Panc1 (cell line): ENCODE results near the gene VPS11. TPM values are rescaled to one million over a fixed set of nuclear protein-coding genes. Genes with fewer than 3 reads are reported as not detected.

Experiments
- ATAC-seq: fragments of 200-7000 bp; cut with Tn5 transposase; 2 replicates; pipeline ENCODE4 v1.9.1; 2020; ENCODE audit warnings: mild to moderate bottlenecking, moderate library complexity
- BruUV-seq: library from RNA; stranded (reverse); fragments of 400-500 nt; replicated peaks from 2 replicates; lab custom pipeline; 2021; lab: Mats Ljungman, UMichigan
- CTCF ChIA-PET: fragments of 300-600 bp; sonication (Branson Sonifier 250); formaldehyde crosslinking; loops from one replicate; lab custom pipeline; 2022; ENCODE audit warnings: antibody characterized with exemption; lab: Charles Lee
- POLR2A ChIA-PET: fragments of 300-600 bp; sonication (Branson Sonifier 250); formaldehyde crosslinking; loops from one replicate; lab custom pipeline; 2022; ENCODE audit warnings: antibody characterized with exemption; lab: Charles Lee
- DNase-seq: peaks from one replicate; pipeline ENCODE4 v3.0.0-alpha.2; 2010; ENCODE audit warnings: low read depth, low spot score
- H3K27ac ChIP-seq: 2 replicates; pipeline ENCODE4 v1.5.1; 2011; ENCODE audit warnings: mild to moderate bottlenecking, low read length, inconsistent platforms
- H3K27me3 ChIP-seq: fragments of 200-500 bp; sonication (Bioruptor generic); 2 replicates; pipeline ENCODE4 v1.6.0; 2014; ENCODE audit warnings: low read length, inconsistent platforms; ENCODE audit not compliant: control insufficient read depth, insufficient read depth
- H3K36me3 ChIP-seq: fragments of 200-500 bp; sonication (Bioruptor generic); 2 replicates; pipeline ENCODE4 v1.5.1; 2014; ENCODE audit warnings: inconsistent platforms, mild to moderate bottlenecking, low read length, moderate library complexity; ENCODE audit not compliant: control insufficient read depth, insufficient read depth
- H3K4me1 ChIP-seq: 2 replicates; pipeline ENCODE4 v1.5.1; 2011; ENCODE audit warnings: inconsistent platforms, mild to moderate bottlenecking, low read length, moderate library complexity; ENCODE audit not compliant: control insufficient read depth, insufficient read depth
- H3K4me3 ChIP-seq, 2 experiments: 2 replicates each; pipeline ENCODE4 v1.5.1; 2011 to 2012; ENCODE audit warnings: low read depth in 2 of 2, low read length in 2 of 2, mild to moderate bottlenecking in 2 of 2, inconsistent platforms in 1 of 2, moderate library complexity in 1 of 2
- H3K9me3 ChIP-seq: fragments of 200-500 bp; sonication (Bioruptor generic); 2 replicates; pipeline ENCODE4 v1.5.1; 2014; ENCODE audit warnings: low read depth, mild to moderate bottlenecking, inconsistent platforms, low read length, moderate library complexity; ENCODE audit not compliant: control insufficient read depth, insufficient read depth
- POLR2AphosphoS5 ChIP-seq: IDR thresholded peaks from 2 replicates; pipeline ENCODE4 v1.6.1; 2012; ENCODE audit warnings: mild to moderate bottlenecking, low read depth, low read length, moderate library complexity
- SIN3A ChIP-seq: IDR thresholded peaks from 2 replicates; pipeline ENCODE4 v1.6.1; 2012; ENCODE audit warnings: low read depth, mild to moderate bottlenecking, low read length, moderate library complexity, borderline replicate concordance; ENCODE audit not compliant: insufficient read depth
- TCF7L2 ChIP-seq: IDR thresholded peaks from 2 replicates; pipeline ENCODE4 v1.6.1; 2011; ENCODE audit warnings: mild to moderate bottlenecking, low read depth, low read length, inconsistent platforms
- in situ Hi-C: cut with HindIII; loops from 2 replicates; pipeline ENCODE4 v1.10.0; 2016; ENCODE audit warnings: low sequenced_read_pairs, low pct_unique_long_range_greater_than_20kb
- intact Hi-C: fragments of 100-400 bp; cut with micrococcal nuclease; formaldehyde crosslinking; loops from one replicate; pipeline ENCODE4 v1.10.0; 2022; ENCODE audit not compliant: unreplicated experiment
- total RNA-seq: library from RNA; stranded (reverse); gene quantifications from one replicate; pipeline ENCODE4 v1.2.1, GENCODE V29; 2021; ENCODE audit not compliant: unreplicated experiment
- TF ChIP-seq, protein P1 (sequence below): fragments of 450-650 bp; IDR thresholded peaks from 2 replicates; pipeline ENCODE4 v1.5.1; 2017; ENCODE audit warnings: mild to moderate bottlenecking
- TF ChIP-seq, protein P2 (sequence below), 2 experiments: IDR thresholded peaks; 2 replicates each; pipeline ENCODE4 v1.6.1; 2011 to 2012; ENCODE audit warnings: low read depth in 2 of 2, control low read depth in 1 of 2, low read length in 1 of 2, mild to moderate bottlenecking in 1 of 2, moderate library complexity in 1 of 2; ENCODE audit not compliant: insufficient read depth in 1 of 2

VPS11 gene
- total RNA-seq, 1 experiment from 2014 or later, result 28.2 TPM

DNA sequence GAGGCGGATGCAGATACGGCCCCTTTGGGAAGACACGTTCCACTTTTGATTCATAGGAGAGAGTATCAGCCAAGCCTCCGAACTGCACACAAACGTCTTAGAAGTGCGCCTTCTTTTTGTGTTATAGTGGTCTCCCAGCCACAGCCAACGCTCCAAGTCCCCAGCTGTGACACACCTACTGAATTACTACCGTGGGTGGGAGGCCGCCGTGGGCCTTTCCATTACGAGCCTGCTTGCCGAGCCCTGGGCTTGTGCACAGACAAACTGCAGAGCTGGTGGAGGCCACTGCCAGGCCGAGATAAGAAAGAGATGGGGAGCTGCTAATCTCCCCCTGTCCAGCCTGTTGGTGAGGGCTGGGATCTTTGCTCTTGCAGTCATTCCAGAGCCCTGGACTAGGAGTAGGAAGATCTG is 17.8 kb downstream of the VPS11 start:
- H3K27me3 ChIP-seq, result no peaks in the 10 kb centered on the region
- intact Hi-C loops, result no loop called here
- DNase-seq (no peak), ATAC-seq (no peak; the same call in 1 of the 2 replicates)
- no peaks in the 10 kb centered on the region; the same call in 1 of the 2 replicates for H3K36me3 ChIP-seq
- TF ChIP-seq, protein P1, sequence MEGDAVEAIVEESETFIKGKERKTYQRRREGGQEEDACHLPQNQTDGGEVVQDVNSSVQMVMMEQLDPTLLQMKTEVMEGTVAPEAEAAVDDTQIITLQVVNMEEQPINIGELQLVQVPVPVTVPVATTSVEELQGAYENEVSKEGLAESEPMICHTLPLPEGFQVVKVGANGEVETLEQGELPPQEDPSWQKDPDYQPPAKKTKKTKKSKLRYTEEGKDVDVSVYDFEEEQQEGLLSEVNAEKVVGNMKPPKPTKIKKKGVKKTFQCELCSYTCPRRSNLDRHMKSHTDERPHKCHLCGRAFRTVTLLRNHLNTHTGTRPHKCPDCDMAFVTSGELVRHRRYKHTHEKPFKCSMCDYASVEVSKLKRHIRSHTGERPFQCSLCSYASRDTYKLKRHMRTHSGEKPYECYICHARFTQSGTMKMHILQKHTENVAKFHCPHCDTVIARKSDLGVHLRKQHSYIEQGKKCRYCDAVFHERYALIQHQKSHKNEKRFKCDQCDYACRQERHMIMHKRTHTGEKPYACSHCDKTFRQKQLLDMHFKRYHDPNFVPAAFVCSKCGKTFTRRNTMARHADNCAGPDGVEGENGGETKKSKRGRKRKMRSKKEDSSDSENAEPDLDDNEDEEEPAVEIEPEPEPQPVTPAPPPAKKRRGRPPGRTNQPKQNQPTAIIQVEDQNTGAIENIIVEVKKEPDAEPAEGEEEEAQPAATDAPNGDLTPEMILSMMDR, result no peak
- TF ChIP-seq POLR2AphosphoS5, result no peak
- no peak for TF ChIP-seq SIN3A
- TF ChIP-seq, protein P2, sequence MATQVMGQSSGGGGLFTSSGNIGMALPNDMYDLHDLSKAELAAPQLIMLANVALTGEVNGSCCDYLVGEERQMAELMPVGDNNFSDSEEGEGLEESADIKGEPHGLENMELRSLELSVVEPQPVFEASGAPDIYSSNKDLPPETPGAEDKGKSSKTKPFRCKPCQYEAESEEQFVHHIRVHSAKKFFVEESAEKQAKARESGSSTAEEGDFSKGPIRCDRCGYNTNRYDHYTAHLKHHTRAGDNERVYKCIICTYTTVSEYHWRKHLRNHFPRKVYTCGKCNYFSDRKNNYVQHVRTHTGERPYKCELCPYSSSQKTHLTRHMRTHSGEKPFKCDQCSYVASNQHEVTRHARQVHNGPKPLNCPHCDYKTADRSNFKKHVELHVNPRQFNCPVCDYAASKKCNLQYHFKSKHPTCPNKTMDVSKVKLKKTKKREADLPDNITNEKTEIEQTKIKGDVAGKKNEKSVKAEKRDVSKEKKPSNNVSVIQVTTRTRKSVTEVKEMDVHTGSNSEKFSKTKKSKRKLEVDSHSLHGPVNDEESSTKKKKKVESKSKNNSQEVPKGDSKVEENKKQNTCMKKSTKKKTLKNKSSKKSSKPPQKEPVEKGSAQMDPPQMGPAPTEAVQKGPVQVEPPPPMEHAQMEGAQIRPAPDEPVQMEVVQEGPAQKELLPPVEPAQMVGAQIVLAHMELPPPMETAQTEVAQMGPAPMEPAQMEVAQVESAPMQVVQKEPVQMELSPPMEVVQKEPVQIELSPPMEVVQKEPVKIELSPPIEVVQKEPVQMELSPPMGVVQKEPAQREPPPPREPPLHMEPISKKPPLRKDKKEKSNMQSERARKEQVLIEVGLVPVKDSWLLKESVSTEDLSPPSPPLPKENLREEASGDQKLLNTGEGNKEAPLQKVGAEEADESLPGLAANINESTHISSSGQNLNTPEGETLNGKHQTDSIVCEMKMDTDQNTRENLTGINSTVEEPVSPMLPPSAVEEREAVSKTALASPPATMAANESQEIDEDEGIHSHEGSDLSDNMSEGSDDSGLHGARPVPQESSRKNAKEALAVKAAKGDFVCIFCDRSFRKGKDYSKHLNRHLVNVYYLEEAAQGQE (IDR thresholded peaks at IDR 0.05; ENCODE audit: insufficient read depth in 1 of 2, low read depth in 2 of 2, low read length in 1 of 2), result no peak
- TF ChIP-seq TCF7L2, result no peak
- in situ Hi-C loops, result no loop called here
- TSS peak; percentile 94 for BruUV-seq
- peak overlapping the region; percentile 73 to 92 for H3K4me3 ChIP-seq
- POLR2A ChIA-PET, result interaction anchor here (0.6 to 1.0 kb wide), 5 partner anchors 17 to 623 kb away, joined by 3 to 20 read pairs (median 3); no protein-coding TSS in a partner anchor
- no peaks in the 10 kb centered on the region for H3K9me3 ChIP-seq
- peak overlapping the region; percentile 94 for H3K27ac ChIP-seq
- CTCF ChIA-PET, result no interaction called here
- peaks cover 10% of the 10 kb centered on the region for H3K4me1 ChIP-seq

DNA sequence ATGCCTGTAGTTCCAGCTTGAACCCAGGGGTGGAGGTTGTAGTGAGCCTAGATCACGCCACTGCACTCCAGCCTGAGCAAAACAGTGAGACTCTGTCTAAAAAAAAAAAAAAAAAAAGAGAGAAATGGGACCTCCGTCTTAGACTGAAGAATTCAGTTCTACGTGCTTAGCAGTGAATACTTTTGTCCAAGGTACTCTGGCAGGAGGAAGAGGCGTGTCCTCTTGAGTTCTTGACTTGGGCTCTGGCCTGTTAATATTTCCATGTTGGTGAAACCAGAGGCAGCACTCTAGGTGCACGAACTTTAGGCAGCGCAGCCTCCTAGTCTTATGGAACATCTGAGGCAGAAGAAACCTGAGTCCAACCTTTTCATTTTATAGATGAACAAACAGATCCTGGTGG is 19.5 kb downstream of the VPS11 start:
- TF ChIP-seq, protein P2 (IDR thresholded peaks at IDR 0.05; ENCODE audit: insufficient read depth in 1 of 2, low read depth in 2 of 2, low read length in 1 of 2), result no peak
- TF ChIP-seq SIN3A (no peak), TCF7L2 (no peak), POLR2AphosphoS5 (no peak)
- TF ChIP-seq, protein P1, result no peak
- H3K4me3 ChIP-seq, result no peak overlapping the region
- in situ Hi-C loops, result no loop called here
- ATAC-seq, result no peak
- H3K27me3 ChIP-seq, result no peaks in the 10 kb centered on the region
- CTCF ChIA-PET, result interaction anchor here (0.6 kb wide), 1 partner anchor 241 kb away, joined by 4 read pairs; no protein-coding TSS in a partner anchor
- H3K9me3 ChIP-seq, result no peaks in the 10 kb centered on the region
- H3K36me3 ChIP-seq, result no peaks in the 10 kb centered on the region; the same call in 1 of the 2 replicates
- intact Hi-C loops, result no loop called here
- peaks cover 10% of the 10 kb centered on the region for H3K4me1 ChIP-seq
- DNase-seq, result no peak
- no TSS peak for BruUV-seq
- no peak overlapping the region for H3K27ac ChIP-seq
- POLR2A ChIA-PET, result no interaction called here
